KMS-11 (cell line): Measurements from ENCODE around the gene SALL2.
A peak's percentile ranks its signal among the peaks of the same experiment; 100 is the strongest.

ENCODE experiments used
- H2AFZ ChIP-seq: fragments of 200-600 bp; sonication (generic); 2 replicates; pipeline ENCODE4 v1.6.1; 2016; ENCODE audit warnings: antibody characterized with exemption, mixed run types, low read depth
- H3K27ac ChIP-seq: fragments of 200-600 bp; sonication (generic); 2 replicates; pipeline ENCODE4 v1.6.1; 2016; ENCODE audit warnings: mild to moderate bottlenecking, mixed run types
- H3K27me3 ChIP-seq: fragments of 200-600 bp; sonication (generic); 2 replicates; pipeline ENCODE4 v1.6.1; 2017; ENCODE audit warnings: mild to moderate bottlenecking, low read depth, mixed run types, moderate library complexity; ENCODE audit not compliant: insufficient read depth
- H3K36me3 ChIP-seq: fragments of 200-600 bp; sonication (generic); 2 replicates; pipeline ENCODE4 v1.6.1; 2017; ENCODE audit warnings: mild to moderate bottlenecking, mixed run types; ENCODE audit not compliant: insufficient read depth
- H3K4me1 ChIP-seq: fragments of 200-600 bp; sonication (generic); 2 replicates; pipeline ENCODE4 v1.6.1; 2016; ENCODE audit warnings: mild to moderate bottlenecking, low read depth, mixed run types; ENCODE audit not compliant: poor library complexity, severe bottlenecking
- H3K4me2 ChIP-seq: fragments of 200-600 bp; sonication (generic); 2 replicates; pipeline ENCODE4 v1.7.0; 2016; ENCODE audit warnings: mild to moderate bottlenecking, mixed run types
- H3K4me3 ChIP-seq: fragments of 200-600 bp; sonication (generic); IDR thresholded peaks from 2 replicates; pipeline ENCODE4 v1.6.1; 2017; ENCODE audit warnings: low read depth, low read length, mixed read lengths; ENCODE audit not compliant: insufficient read depth
- H3K79me2 ChIP-seq: fragments of 200-600 bp; sonication (generic); 2 replicates; pipeline ENCODE4 v1.6.1; 2016; ENCODE audit warnings: low read depth, mixed run types; ENCODE audit not compliant: insufficient read depth
- H3K9ac ChIP-seq: fragments of 200-600 bp; sonication (generic); 2 replicates; pipeline ENCODE4 v1.6.1; 2016; ENCODE audit warnings: mild to moderate bottlenecking, mixed run types
- H4K20me1 ChIP-seq: fragments of 200-600 bp; sonication (generic); 2 replicates; pipeline ENCODE4 v1.6.1; 2016; ENCODE audit warnings: mild to moderate bottlenecking, mixed run types; ENCODE audit not compliant: insufficient read depth
- TF ChIP-seq, protein P1 (sequence below): fragments of 200-600 bp; sonication (generic); conservative IDR thresholded peaks from 2 replicates; pipeline ENCODE4 v1.6.1; 2017; ENCODE audit warnings: low read depth, mild to moderate bottlenecking, antibody characterized with exemption, low read length, moderate library complexity, mixed read lengths

SALL2 gene

DNA sequence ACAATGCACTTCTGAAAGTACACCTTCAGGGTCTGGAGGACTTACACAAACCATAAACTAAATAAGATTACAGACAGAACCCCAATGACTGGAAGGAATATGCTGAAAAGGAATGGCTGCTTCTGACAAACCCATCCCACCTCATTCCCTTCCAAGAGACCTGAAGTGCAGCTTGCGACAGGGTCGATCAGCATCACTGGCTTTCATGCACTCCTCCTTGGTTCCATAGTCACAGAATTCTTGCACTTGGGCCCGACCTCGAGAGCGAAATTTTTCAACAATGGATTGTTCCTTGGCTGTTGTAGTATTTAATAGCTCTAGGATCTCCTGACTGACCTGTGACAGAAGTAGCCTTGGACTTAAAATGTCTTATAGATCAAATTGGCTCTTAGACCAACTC, 24.6 kb downstream of the SALL2 start:
- Histone ChIP-seq H3K36me3 (no peaks in the 10 kb centered on the region), H3K4me1 (peaks cover 45% of the 10 kb centered on the region), H3K4me2 (no peak overlapping the region), H3K79me2 (peaks cover 16% of the 10 kb centered on the region; the same call in 1 of the 2 replicates), H4K20me1 (no peaks in the 10 kb centered on the region), H2AFZ (no peak overlapping the region), H3K27ac (no peak overlapping the region), H3K27me3 (no peaks in the 10 kb centered on the region), H3K4me3 (no peak overlapping the region), H3K9ac (no peak overlapping the region)
- TF ChIP-seq, protein P1, sequence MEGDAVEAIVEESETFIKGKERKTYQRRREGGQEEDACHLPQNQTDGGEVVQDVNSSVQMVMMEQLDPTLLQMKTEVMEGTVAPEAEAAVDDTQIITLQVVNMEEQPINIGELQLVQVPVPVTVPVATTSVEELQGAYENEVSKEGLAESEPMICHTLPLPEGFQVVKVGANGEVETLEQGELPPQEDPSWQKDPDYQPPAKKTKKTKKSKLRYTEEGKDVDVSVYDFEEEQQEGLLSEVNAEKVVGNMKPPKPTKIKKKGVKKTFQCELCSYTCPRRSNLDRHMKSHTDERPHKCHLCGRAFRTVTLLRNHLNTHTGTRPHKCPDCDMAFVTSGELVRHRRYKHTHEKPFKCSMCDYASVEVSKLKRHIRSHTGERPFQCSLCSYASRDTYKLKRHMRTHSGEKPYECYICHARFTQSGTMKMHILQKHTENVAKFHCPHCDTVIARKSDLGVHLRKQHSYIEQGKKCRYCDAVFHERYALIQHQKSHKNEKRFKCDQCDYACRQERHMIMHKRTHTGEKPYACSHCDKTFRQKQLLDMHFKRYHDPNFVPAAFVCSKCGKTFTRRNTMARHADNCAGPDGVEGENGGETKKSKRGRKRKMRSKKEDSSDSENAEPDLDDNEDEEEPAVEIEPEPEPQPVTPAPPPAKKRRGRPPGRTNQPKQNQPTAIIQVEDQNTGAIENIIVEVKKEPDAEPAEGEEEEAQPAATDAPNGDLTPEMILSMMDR = no peak

DNA sequence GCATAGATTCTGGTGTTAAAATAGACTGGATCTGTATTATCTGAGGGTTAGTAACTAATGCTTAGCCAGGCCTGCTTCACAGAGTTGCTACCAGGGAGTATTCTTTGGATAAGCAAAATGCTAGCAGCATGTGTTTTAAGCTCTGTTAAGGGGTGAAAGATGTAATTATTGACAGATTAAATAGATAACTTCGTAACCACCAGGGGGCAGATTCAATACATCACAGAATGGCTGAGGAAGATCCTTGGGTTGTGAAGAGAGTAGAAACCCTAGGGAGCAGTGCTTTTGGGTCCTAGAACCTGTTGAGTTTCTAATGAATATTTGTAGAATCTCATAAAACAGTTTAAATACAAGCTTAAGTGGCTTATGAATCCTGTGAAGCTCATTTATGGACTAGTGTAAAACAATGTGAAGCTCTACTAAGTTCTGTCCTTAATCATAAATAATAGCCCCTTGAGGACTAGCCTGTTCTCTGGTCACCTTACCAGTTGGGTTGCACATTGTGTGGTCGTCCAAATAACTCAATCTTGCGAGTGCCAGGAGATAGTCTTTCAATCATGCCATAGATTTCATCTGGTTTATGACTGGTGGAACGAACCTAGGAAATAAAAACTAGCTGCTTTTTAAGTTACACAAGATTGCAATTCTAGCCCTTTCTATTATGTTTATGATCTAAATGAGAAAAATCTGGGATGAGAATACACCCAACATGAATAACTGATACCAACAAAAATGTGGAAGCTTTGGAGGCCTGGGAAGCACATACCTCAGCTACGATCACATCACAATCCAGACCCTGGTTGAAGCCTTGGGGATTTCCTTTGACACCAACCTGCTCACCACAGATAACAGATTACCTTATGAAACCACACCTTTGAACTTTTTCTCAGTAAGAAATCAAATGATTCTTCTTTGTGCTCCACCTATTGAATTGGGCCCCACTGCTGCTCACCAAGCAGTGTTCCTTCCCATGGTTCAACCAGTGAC, 27.3 kb downstream of the SALL2 start:
- Histone ChIP-seq H3K27ac (no peak overlapping the region; the same call in 1 of the 2 replicates), H3K79me2 (no peaks in the 10 kb centered on the region), H3K4me2 (no peak overlapping the region; the same call in 1 of the 2 replicates), H4K20me1 (no peaks in the 10 kb centered on the region), H2AFZ (no peak overlapping the region), H3K27me3 (no peaks in the 10 kb centered on the region), H3K36me3 (no peaks in the 10 kb centered on the region), H3K9ac (no peak overlapping the region), H3K4me3 (no peak overlapping the region), H3K4me1 (peaks cover 31% of the 10 kb centered on the region)
- TF ChIP-seq, protein P1 = peak; percentile 67

DNA sequence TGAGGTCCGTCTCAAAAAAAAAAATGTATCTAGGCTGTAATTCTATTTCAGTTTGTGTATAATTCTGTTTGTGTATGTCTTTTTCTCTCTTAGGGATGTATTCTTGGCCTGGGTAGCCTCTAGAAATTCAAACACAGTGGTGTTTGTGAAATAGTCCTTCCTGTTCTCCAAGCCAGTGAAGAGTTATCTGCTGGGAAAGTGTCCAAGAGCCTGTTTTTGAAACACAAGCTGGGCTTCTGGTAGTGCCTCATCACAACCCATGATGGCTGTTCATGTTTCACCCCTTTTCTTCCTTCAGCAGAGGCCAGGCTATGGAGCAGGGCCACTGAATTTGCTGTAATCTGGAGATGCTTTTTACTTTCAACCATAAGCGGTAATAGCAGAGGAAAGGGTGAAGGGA, 29.7 kb downstream of the SALL2 start:
- no peaks in the 10 kb centered on the region for H3K36me3 ChIP-seq
- peaks cover 31% of the 10 kb centered on the region for H3K4me1 ChIP-seq
- no peak overlapping the region for H3K27ac ChIP-seq
- no peak overlapping the region for H3K4me3 ChIP-seq
- H4K20me1 ChIP-seq = no peaks in the 10 kb centered on the region
- TF ChIP-seq, protein P1 = no peak
- H2AFZ ChIP-seq = no peak overlapping the region
- no peak overlapping the region for H3K4me2 ChIP-seq
- H3K9ac ChIP-seq = no peak overlapping the region
- no peaks in the 10 kb centered on the region for H3K79me2 ChIP-seq
- H3K27me3 ChIP-seq = no peaks in the 10 kb centered on the region

DNA sequence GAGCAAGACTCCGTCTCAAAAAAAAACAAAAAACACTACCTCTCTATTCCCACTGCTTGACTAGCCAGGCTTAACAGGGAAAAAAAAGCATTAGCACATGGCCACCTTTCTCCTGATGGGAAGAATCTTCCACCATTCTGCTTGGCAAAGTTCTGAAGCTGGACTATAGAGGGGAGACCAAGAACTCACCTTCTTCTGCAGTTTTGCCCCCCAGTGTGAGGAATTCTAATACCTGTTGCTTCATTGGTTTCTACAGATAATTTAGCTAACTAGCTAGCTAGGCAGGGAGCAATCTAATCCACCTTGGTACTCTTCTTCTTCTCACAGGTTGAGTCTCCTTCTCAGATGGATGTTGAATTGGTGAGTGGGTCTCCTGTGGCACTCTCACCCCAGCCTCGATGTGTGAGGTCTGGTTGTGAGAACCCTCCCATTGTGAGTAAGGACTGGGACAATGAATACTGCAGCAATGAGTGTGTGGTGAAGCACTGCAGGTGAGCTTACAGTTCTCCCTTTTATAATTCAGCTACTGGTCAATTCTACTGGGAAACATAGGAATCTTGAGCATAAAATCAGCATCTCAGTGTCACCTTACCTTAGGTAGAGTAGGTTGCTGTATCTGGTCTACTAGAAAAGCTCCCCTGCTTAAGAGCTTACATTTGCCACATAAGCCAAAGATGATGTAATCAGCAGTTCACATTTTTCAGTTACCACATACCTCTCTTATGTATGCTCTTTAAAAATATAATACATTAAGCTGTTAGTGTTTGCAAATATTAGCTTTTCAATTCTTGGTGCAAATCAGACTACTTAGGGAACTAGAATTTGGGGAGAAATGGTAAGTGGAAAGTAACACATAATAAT, 31.0 kb downstream of the SALL2 start:
- no peaks in the 10 kb centered on the region for H3K79me2 ChIP-seq
- TF ChIP-seq, protein P1 = no peak
- no peaks in the 10 kb centered on the region for H4K20me1 ChIP-seq
- H3K9ac ChIP-seq = no peak overlapping the region
- H3K36me3 ChIP-seq = no peaks in the 10 kb centered on the region
- no peak overlapping the region for H3K4me2 ChIP-seq
- no peak overlapping the region for H3K4me3 ChIP-seq
- H3K4me1 ChIP-seq = peaks cover 31% of the 10 kb centered on the region
- H2AFZ ChIP-seq = no peak overlapping the region
- H3K27me3 ChIP-seq = no peaks in the 10 kb centered on the region
- no peak overlapping the region for H3K27ac ChIP-seq
